HG03135 (cell line): Measurements from ENCODE around the gene GALNTL6.

Source experiments
- ATAC-seq: cut with Tn5 transposase; IDR thresholded peaks from one replicate; pipeline ENCODE4 v1.9.1; 2021; ENCODE audit warnings: mild to moderate bottlenecking, moderate library complexity; ENCODE audit not compliant: unreplicated experiment

Gene GALNTL6

GRCh38 chr4:171983935-171984805 is 171.0 kb downstream of the GALNTL6 start:
- no peak for ATAC-seq

GRCh38 chr4:171985129-171985528 is 171.9 kb downstream of the GALNTL6 start:
- ATAC-seq = no peak

GRCh38 chr4:171993247-171993646 is 180.0 kb downstream of the GALNTL6 start:
- no peak for ATAC-seq

GRCh38 chr4:172007889-172008288 is 194.7 kb downstream of the GALNTL6 start:
- no peak for ATAC-seq

- ATAC-seq = no peak
These were observed 196.4 kb downstream of the GALNTL6 start for GRCh38 chr4:172009446-172010230.

GRCh38 chr4:172011196-172011595 is 198.0 kb downstream of the GALNTL6 start:
- no peak for ATAC-seq

GRCh38 chr4:172018358-172018757 is 205.2 kb downstream of the GALNTL6 start:
- no peak for ATAC-seq

- ATAC-seq = no peak
These were observed 222.4 kb downstream of the GALNTL6 start for GRCh38 chr4:172035562-172035961.

- ATAC-seq = no peak
These were observed 227.6 kb downstream of the GALNTL6 start for GRCh38 chr4:172040766-172041165.

- no peak for ATAC-seq
These were observed 229.5 kb downstream of the GALNTL6 start for GRCh38 chr4:172042714-172043114.

- ATAC-seq = no peak
These were observed 232.8 kb downstream of the GALNTL6 start for GRCh38 chr4:172045981-172046380.

- no peak for ATAC-seq
These were observed 235.5 kb downstream of the GALNTL6 start for GRCh38 chr4:172048666-172049065.

- no peak for ATAC-seq
These were observed 237.7 kb downstream of the GALNTL6 start for GRCh38 chr4:172050911-172051310.

- ATAC-seq = no peak
These were observed 241.8 kb downstream of the GALNTL6 start for GRCh38 chr4:172055046-172055445.

- no peak for ATAC-seq
These were observed 242.3 kb downstream of the GALNTL6 start for GRCh38 chr4:172055498-172055897.

GRCh38 chr4:172061204-172061603 is 248.0 kb downstream of the GALNTL6 start:
- no peak for ATAC-seq

GRCh38 chr4:172068506-172068905 is 255.3 kb downstream of the GALNTL6 start:
- ATAC-seq = no peak

- ATAC-seq = no peak
These were observed 260.4 kb downstream of the GALNTL6 start for GRCh38 chr4:172073590-172073989.

GRCh38 chr4:172083272-172083671 is 270.1 kb downstream of the GALNTL6 start:
- no peak for ATAC-seq

GRCh38 chr4:172088556-172088955 is 275.4 kb downstream of the GALNTL6 start:
- no peak for ATAC-seq

- ATAC-seq = no peak
These were observed 282.0 kb downstream of the GALNTL6 start for GRCh38 chr4:172095161-172095560.

- no peak for ATAC-seq
These were observed 283.6 kb downstream of the GALNTL6 start for GRCh38 chr4:172096786-172097185.
